PFSK-1 (cell line): ENCODE results near the gene IRX3.

Experiments used
- FOXP2 ChIP-seq: optimal IDR thresholded peaks from 2 replicates; pipeline ENCODE3; 2011; ENCODE audit warnings: borderline replicate concordance, control low read depth, inconsistent platforms; ENCODE audit not compliant: insufficient read depth; ENCODE audit errors: extremely low read length, extremely low read depth
- POLR2AphosphoS5 ChIP-seq: IDR thresholded peaks from 2 replicates; pipeline ENCODE4 v1.6.1; 2012; ENCODE audit warnings: low read depth, mild to moderate bottlenecking, control low read depth, low read length, moderate library complexity
- REST ChIP-seq, 2 experiments: IDR thresholded peaks; 2 replicates each; pipeline versions ENCODE4 v1.6.1 to v1.8.0; 2011 to 2012; ENCODE audit warnings: low read depth in 2 of 2, low read length in 2 of 2, control low read depth in 1 of 2, inconsistent platforms in 1 of 2, mild to moderate bottlenecking in 1 of 2, moderate library complexity in 1 of 2; ENCODE audit not compliant: insufficient read depth in 1 of 2
- SIN3A ChIP-seq: IDR thresholded peaks from 2 replicates; pipeline ENCODE4 v1.6.1; 2012; ENCODE audit warnings: mild to moderate bottlenecking, low read length, moderate library complexity, borderline replicate concordance; ENCODE audit not compliant: insufficient read depth
- TAF1 ChIP-seq: IDR thresholded peaks from 2 replicates; pipeline ENCODE4 v1.6.1; 2012; ENCODE audit warnings: low read length, control low read depth, borderline replicate concordance; ENCODE audit not compliant: insufficient read depth

The IRX3 gene

GRCh38 chr16:54288835-54289241 lies 2.3 kb upstream of the IRX3 start:
- TF ChIP-seq TAF1 = no peak
- no peak for TF ChIP-seq FOXP2
- no peak for TF ChIP-seq POLR2AphosphoS5
- no peak for TF ChIP-seq REST (IDR thresholded peaks at IDR 0.05; ENCODE audit: insufficient read depth in 1 of 2, low read depth in 2 of 2, low read length in 2 of 2)
- no peak for TF ChIP-seq SIN3A

GRCh38 chr16:54288030-54288834 lies 1.6 kb upstream of the IRX3 start:
- TF ChIP-seq FOXP2 = no peak
- TF ChIP-seq SIN3A = no peak
- no peak for TF ChIP-seq REST (IDR thresholded peaks at IDR 0.05; ENCODE audit: insufficient read depth in 1 of 2, low read depth in 2 of 2, low read length in 2 of 2)
- no peak for TF ChIP-seq TAF1
- no peak for TF ChIP-seq POLR2AphosphoS5

GRCh38 chr16:54287131-54288029 lies 793 bp upstream of the IRX3 start:
- no peak for TF ChIP-seq FOXP2
- TF ChIP-seq SIN3A = no peak
- no peak for TF ChIP-seq POLR2AphosphoS5
- no peak for TF ChIP-seq TAF1
- no peak for TF ChIP-seq REST (IDR thresholded peaks at IDR 0.05; ENCODE audit: insufficient read depth in 1 of 2, low read depth in 2 of 2, low read length in 2 of 2)

- TF ChIP-seq REST (IDR thresholded peaks at IDR 0.05; ENCODE audit: insufficient read depth in 1 of 2, low read depth in 2 of 2, low read length in 2 of 2) (no peak), TAF1 (no peak), FOXP2 (no peak), SIN3A (no peak), POLR2AphosphoS5 (no peak; the same call in 1 of the 2 replicates)
Observed at GRCh38 chr16:54286090-54286365, 559 bp downstream of the IRX3 start.
